Trophoblast cell (in vitro differentiated cells and primary cell): Measurements from ENCODE around the gene SLC15A3.

Source experiments
- DNase-seq, 2 donors: peaks; one replicate each; pipeline ENCODE4 v3.0.0-alpha.2; 2016
- H2AFZ ChIP-seq: 2 replicates; pipeline ENCODE4 v1.6.1; 2013; ENCODE audit warnings: low read length, moderate library complexity, mild to moderate bottlenecking; ENCODE audit not compliant: insufficient read depth, poor library complexity
- H2AK5ac ChIP-seq: 2 replicates; pipeline ENCODE4 v1.6.1; 2013; ENCODE audit warnings: mild to moderate bottlenecking, low read length
- H2BK120ac ChIP-seq: 2 replicates; pipeline ENCODE4 v1.6.1; 2013; ENCODE audit warnings: low read length, mild to moderate bottlenecking, moderate library complexity; ENCODE audit not compliant: insufficient read depth, poor library complexity
- H2BK12ac ChIP-seq: 2 replicates; pipeline ENCODE4 v1.6.1; 2013; ENCODE audit warnings: mild to moderate bottlenecking, low read length, moderate library complexity
- H2BK5ac ChIP-seq: 2 replicates; pipeline ENCODE4 v1.6.1; 2013; ENCODE audit warnings: low read length, low read depth, moderate library complexity, mild to moderate bottlenecking; ENCODE audit not compliant: poor library complexity
- H3K14ac ChIP-seq: 2 replicates; pipeline ENCODE4 v1.6.1; 2013; ENCODE audit warnings: mild to moderate bottlenecking, low read length
- H3K18ac ChIP-seq: 2 replicates; pipeline ENCODE4 v1.6.1; 2013; ENCODE audit warnings: mild to moderate bottlenecking, low read length
- H3K23ac ChIP-seq: 2 replicates; pipeline ENCODE4 v1.6.1; 2013; ENCODE audit warnings: low read length
- H3K27ac ChIP-seq: 2 replicates; pipeline ENCODE4 v1.5.1; 2013; ENCODE audit warnings: low read depth, mild to moderate bottlenecking, inconsistent platforms, low read length, moderate library complexity
- H3K27me3 ChIP-seq: 2 replicates; pipeline ENCODE4 v1.6.1; 2013; ENCODE audit warnings: inconsistent platforms, mild to moderate bottlenecking, low read length, moderate library complexity; ENCODE audit not compliant: insufficient read depth
- H3K36me3 ChIP-seq, 2 experiments: 1 replicate in 1 of 2; 2 replicates in 1 of 2; pipeline ENCODE4 v1.6.1; 2013; ENCODE audit warnings: low read length in 2 of 2, mild to moderate bottlenecking in 2 of 2, moderate library complexity in 1 of 2; ENCODE audit not compliant: insufficient read depth in 2 of 2, control insufficient read depth in 1 of 2
- H3K4ac ChIP-seq: 2 replicates; pipeline ENCODE4 v1.6.1; 2013; ENCODE audit warnings: low read depth, mild to moderate bottlenecking, low read length, moderate library complexity
- H3K4me1 ChIP-seq, 2 experiments: 1 replicate in 1 of 2; 2 replicates in 1 of 2; pipeline ENCODE4 v1.6.1; 2013; ENCODE audit warnings: low read length in 2 of 2, mild to moderate bottlenecking in 2 of 2, moderate library complexity in 1 of 2; ENCODE audit not compliant: insufficient read depth in 2 of 2, control insufficient read depth in 1 of 2
- H3K4me2 ChIP-seq: 2 replicates; pipeline ENCODE4 v1.6.1; 2013; ENCODE audit warnings: inconsistent platforms, mild to moderate bottlenecking, low read length, moderate library complexity
- H3K4me3 ChIP-seq: 2 replicates; pipeline ENCODE4 v1.5.1; 2013; ENCODE audit warnings: mild to moderate bottlenecking, low read depth, low read length, inconsistent platforms
- H3K79me1 ChIP-seq: one replicate; pipeline ENCODE4 v1.6.1; 2013; ENCODE audit warnings: low read length
- H3K79me2 ChIP-seq: 2 replicates; pipeline ENCODE4 v1.6.1; 2013; ENCODE audit warnings: low read length, mild to moderate bottlenecking; ENCODE audit not compliant: control insufficient read depth, insufficient read depth, poor library complexity
- H3K9ac ChIP-seq: 2 replicates; pipeline ENCODE4 v1.6.1; 2013; ENCODE audit warnings: mild to moderate bottlenecking, low read length
- H3K9me3 ChIP-seq: 2 replicates; pipeline ENCODE4 v1.6.1; 2013; ENCODE audit warnings: low read depth, mild to moderate bottlenecking, control low read depth, inconsistent platforms, low read length; ENCODE audit not compliant: insufficient read depth
- H4K12ac ChIP-seq: 2 replicates; pipeline ENCODE4 v1.6.1; 2013; ENCODE audit warnings: low read depth, mild to moderate bottlenecking, low read length, moderate library complexity
- H4K8ac ChIP-seq: 2 replicates; pipeline ENCODE4 v1.6.1; 2013; ENCODE audit warnings: low read depth, mild to moderate bottlenecking, low read length, moderate library complexity
- H4K91ac ChIP-seq: one replicate; pipeline ENCODE4 v1.6.1; 2013; ENCODE audit warnings: low read depth, mild to moderate bottlenecking, low read length, moderate library complexity
- WGBS: extraction: QIAGEN DNeasy Blood & Tissue Kit; methylation state at CpG from one replicate; pipeline ENCODE4 v1.1.7; 2013; ENCODE audit warnings: missing lambda C conversion rate; ENCODE audit not compliant: insufficient read length, insufficient coverage; ENCODE audit errors: extremely low coverage; 5-methylcytosine and 5-hydroxymethylcytosine counted together

Gene SLC15A3

GRCh38 chr11:60924110-60924905 is 27.7 kb downstream of the SLC15A3 start, which contains the start of gene TMEM132A:
TMEM132A (plus strand) TSS chr11:60924460; CDS start chr11:60924634, 174 bp downstream.
- Histone ChIP-seq H3K79me2 (peaks cover 10% of the 10 kb centered on the region), H3K18ac (peak within 1 kb of the TSS; percentile 50), H3K9ac (peak within 1 kb of the TSS; percentile 83), H3K4ac (peak within 1 kb of the TSS; percentile 56), H3K9me3 (no peaks in the 10 kb centered on the region), H3K4me1 (peaks cover 10 to 18% of the 10 kb centered on the region in 2 experiments), H3K4me2 (peak within 1 kb of the TSS; percentile 98), H2BK12ac (peak within 1 kb of the TSS; percentile 23), H2AFZ (peak within 1 kb of the TSS; percentile 42), H3K27me3 (no peaks in the 10 kb centered on the region), H3K4me3 (peak within 1 kb of the TSS; percentile 92), H4K8ac (peak within 1 kb of the TSS; percentile 72), H2BK120ac (peak within 1 kb of the TSS; percentile 86), H3K23ac (peak within 1 kb of the TSS; percentile 40), H3K27ac (no peak within 1 kb of the TSS), H3K79me1 (peaks cover 10% of the 10 kb centered on the region), H3K14ac (peak within 1 kb of the TSS; percentile 70), H4K91ac (peak within 1 kb of the TSS; percentile 90), H4K12ac (peak within 1 kb of the TSS; percentile 41), H3K36me3 (peaks cover 53 to 64% of the 10 kb centered on the region in 2 experiments), H2AK5ac (peak within 1 kb of the TSS; percentile 45), H2BK5ac (peak within 1 kb of the TSS; percentile 59)
- WGBS = no CpG with 5 or more reads among the region's 69 CpGs
- DNase-seq = peak; percentile 58 to 81

GRCh38 chr11:60923800-60924109 is 28.2 kb downstream of the SLC15A3 start:
- no peak overlapping the region for H4K12ac ChIP-seq
- H3K36me3 ChIP-seq = peaks cover 47 to 58% of the 10 kb centered on the region in 2 experiments
- peaks cover 10% of the 10 kb centered on the region for H3K79me1 ChIP-seq
- no CpG with 5 or more reads among the region's 6 CpGs for WGBS
- H3K4me2 ChIP-seq = peak overlapping the region; percentile 98
- no peak overlapping the region for H3K4ac ChIP-seq
- H4K8ac ChIP-seq = peak overlapping the region; percentile 24
- peak overlapping the region; percentile 36 for H4K91ac ChIP-seq
- H3K27ac ChIP-seq = no peak overlapping the region
- no peak overlapping the region for H3K23ac ChIP-seq
- H3K4me1 ChIP-seq = peaks cover 12 to 20% of the 10 kb centered on the region in 2 experiments
- H2BK120ac ChIP-seq = peak overlapping the region; percentile 35
- H3K18ac ChIP-seq = peak overlapping the region; percentile 28
- no peak overlapping the region for H3K4me3 ChIP-seq
- no peak overlapping the region for H3K9ac ChIP-seq
- no peak overlapping the region for H3K14ac ChIP-seq
- H3K27me3 ChIP-seq = no peaks in the 10 kb centered on the region
- peak overlapping the region; percentile 45 for H2AK5ac ChIP-seq
- no peak overlapping the region for H2BK5ac ChIP-seq
- peaks cover 10% of the 10 kb centered on the region for H3K79me2 ChIP-seq
- H2AFZ ChIP-seq = no peak overlapping the region
- DNase-seq = no peak
- H3K9me3 ChIP-seq = no peaks in the 10 kb centered on the region
- H2BK12ac ChIP-seq = peak overlapping the region; percentile 6

GRCh38 chr11:60923326-60923725 is 28.6 kb downstream of the SLC15A3 start:
- no peak overlapping the region for H3K4me3 ChIP-seq
- no CpG with 5 or more reads among the region's 5 CpGs for WGBS
- H4K91ac ChIP-seq = no peak overlapping the region
- no peak overlapping the region for H2BK12ac ChIP-seq
- no peak overlapping the region for H3K23ac ChIP-seq
- H4K12ac ChIP-seq = no peak overlapping the region
- no peak overlapping the region for H2AK5ac ChIP-seq
- H3K9me3 ChIP-seq = no peaks in the 10 kb centered on the region
- no peak overlapping the region for H3K4ac ChIP-seq
- peaks cover 10% of the 10 kb centered on the region for H3K79me2 ChIP-seq
- no peak for DNase-seq
- H3K27ac ChIP-seq = no peak overlapping the region
- H3K14ac ChIP-seq = no peak overlapping the region
- H2BK5ac ChIP-seq = no peak overlapping the region
- no peak overlapping the region for H3K4me2 ChIP-seq
- peaks cover 10% of the 10 kb centered on the region for H3K79me1 ChIP-seq
- no peak overlapping the region for H3K9ac ChIP-seq
- no peak overlapping the region for H2BK120ac ChIP-seq
- no peak overlapping the region for H3K18ac ChIP-seq
- no peak overlapping the region for H4K8ac ChIP-seq
- H3K4me1 ChIP-seq = peaks cover 14 to 23% of the 10 kb centered on the region in 2 experiments
- H2AFZ ChIP-seq = no peak overlapping the region
- peaks cover 45 to 54% of the 10 kb centered on the region in 2 experiments for H3K36me3 ChIP-seq
- H3K27me3 ChIP-seq = no peaks in the 10 kb centered on the region

GRCh38 chr11:60922906-60923305 is 29.1 kb downstream of the SLC15A3 start:
- H3K4ac ChIP-seq = no peak overlapping the region
- no CpG with 5 or more reads among the region's 6 CpGs for WGBS
- no peak overlapping the region for H2BK5ac ChIP-seq
- H2BK12ac ChIP-seq = no peak overlapping the region
- H3K79me1 ChIP-seq = peaks cover 10% of the 10 kb centered on the region
- H3K23ac ChIP-seq = no peak overlapping the region
- peaks cover 43 to 52% of the 10 kb centered on the region in 2 experiments for H3K36me3 ChIP-seq
- H3K27ac ChIP-seq = no peak overlapping the region
- H3K79me2 ChIP-seq = peaks cover 10% of the 10 kb centered on the region
- H3K9ac ChIP-seq = no peak overlapping the region
- H3K4me1 ChIP-seq = peaks cover 14 to 23% of the 10 kb centered on the region in 2 experiments
- no peak overlapping the region for H4K8ac ChIP-seq
- H4K91ac ChIP-seq = no peak overlapping the region
- no peaks in the 10 kb centered on the region for H3K9me3 ChIP-seq
- no peak overlapping the region for H4K12ac ChIP-seq
- no peak overlapping the region for H3K4me2 ChIP-seq
- H3K27me3 ChIP-seq = no peaks in the 10 kb centered on the region
- no peak overlapping the region for H2AK5ac ChIP-seq
- no peak overlapping the region for H2AFZ ChIP-seq
- DNase-seq = no peak
- no peak overlapping the region for H3K4me3 ChIP-seq
- no peak overlapping the region for H2BK120ac ChIP-seq
- H3K18ac ChIP-seq = no peak overlapping the region
- H3K14ac ChIP-seq = no peak overlapping the region
